ENCODE data around the gene TM2D1.

- TF ChIP-seq KDM5A (IDR thresholded peaks at IDR 0.05) = no peak
- no peak for TF ChIP-seq POLR2A (IDR thresholded peaks at IDR 0.05; ENCODE audit: low read length)
- TF ChIP-seq CTCF (IDR thresholded peaks at IDR 0.05) = no peak
- no peak for TF ChIP-seq JUN (IDR thresholded peaks at IDR 0.05)
- TF ChIP-seq EP300 (IDR thresholded peaks at IDR 0.05) = no peak
- no peak for TF ChIP-seq CHD4 (IDR thresholded peaks at IDR 0.05; ENCODE audit: borderline replicate concordance)
- no peak for TF ChIP-seq TFCP2L1 (CRISPR knock-in tag; IDR thresholded peaks at IDR 0.05)
- no peak for TF ChIP-seq SMC3 (IDR thresholded peaks at IDR 0.05)
- TF ChIP-seq CHD2 (IDR thresholded peaks at IDR 0.05; ENCODE audit: low read length, partially characterized antibody) = no peak
- no peak for TF ChIP-seq BHLHE40 (IDR thresholded peaks at IDR 0.05; ENCODE audit: low read depth, low read length)
- no peak for TF ChIP-seq RFX5 (IDR thresholded peaks at IDR 0.05)
- TF ChIP-seq PHF8 (IDR thresholded peaks at IDR 0.05; ENCODE audit: borderline replicate concordance, low read depth) = no peak
- TF ChIP-seq RARB (CRISPR knock-in tag; IDR thresholded peaks at IDR 0.05) = no peak
Observed at GRCh38 chr1:61680500-61680899, 44.4 kb downstream of the TM2D1 start.

Measured in A549 (cell line).